ENCODE measurements around the gene IRF2.

IRF2 gene

DNA sequence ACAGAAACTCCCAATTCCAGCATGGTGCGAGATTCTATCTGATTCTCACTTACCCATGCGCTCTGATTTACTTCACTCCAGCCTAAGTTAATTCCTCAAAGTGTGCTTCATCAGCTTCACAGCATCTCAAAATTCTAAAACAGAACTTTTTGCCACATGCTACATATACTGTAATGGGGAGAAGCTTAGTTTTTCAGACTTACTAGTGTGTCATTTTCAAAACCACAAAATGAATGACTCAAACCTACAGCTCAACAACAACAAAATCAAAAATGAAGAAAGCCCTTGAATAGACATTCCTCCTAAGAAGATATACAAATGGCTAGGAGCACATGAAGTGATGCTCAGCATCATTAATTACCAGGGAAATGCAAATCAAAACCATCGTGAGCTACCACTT is 14.9 kb downstream of the IRF2 start:
- TF ChIP-seq, protein P1, sequence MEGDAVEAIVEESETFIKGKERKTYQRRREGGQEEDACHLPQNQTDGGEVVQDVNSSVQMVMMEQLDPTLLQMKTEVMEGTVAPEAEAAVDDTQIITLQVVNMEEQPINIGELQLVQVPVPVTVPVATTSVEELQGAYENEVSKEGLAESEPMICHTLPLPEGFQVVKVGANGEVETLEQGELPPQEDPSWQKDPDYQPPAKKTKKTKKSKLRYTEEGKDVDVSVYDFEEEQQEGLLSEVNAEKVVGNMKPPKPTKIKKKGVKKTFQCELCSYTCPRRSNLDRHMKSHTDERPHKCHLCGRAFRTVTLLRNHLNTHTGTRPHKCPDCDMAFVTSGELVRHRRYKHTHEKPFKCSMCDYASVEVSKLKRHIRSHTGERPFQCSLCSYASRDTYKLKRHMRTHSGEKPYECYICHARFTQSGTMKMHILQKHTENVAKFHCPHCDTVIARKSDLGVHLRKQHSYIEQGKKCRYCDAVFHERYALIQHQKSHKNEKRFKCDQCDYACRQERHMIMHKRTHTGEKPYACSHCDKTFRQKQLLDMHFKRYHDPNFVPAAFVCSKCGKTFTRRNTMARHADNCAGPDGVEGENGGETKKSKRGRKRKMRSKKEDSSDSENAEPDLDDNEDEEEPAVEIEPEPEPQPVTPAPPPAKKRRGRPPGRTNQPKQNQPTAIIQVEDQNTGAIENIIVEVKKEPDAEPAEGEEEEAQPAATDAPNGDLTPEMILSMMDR (IDR thresholded peaks at IDR 0.05; ENCODE audit: low read depth, low read length), result no peak
- no peak overlapping the region for H3K4me3 ChIP-seq (ENCODE audit: low read depth, low read length)

DNA sequence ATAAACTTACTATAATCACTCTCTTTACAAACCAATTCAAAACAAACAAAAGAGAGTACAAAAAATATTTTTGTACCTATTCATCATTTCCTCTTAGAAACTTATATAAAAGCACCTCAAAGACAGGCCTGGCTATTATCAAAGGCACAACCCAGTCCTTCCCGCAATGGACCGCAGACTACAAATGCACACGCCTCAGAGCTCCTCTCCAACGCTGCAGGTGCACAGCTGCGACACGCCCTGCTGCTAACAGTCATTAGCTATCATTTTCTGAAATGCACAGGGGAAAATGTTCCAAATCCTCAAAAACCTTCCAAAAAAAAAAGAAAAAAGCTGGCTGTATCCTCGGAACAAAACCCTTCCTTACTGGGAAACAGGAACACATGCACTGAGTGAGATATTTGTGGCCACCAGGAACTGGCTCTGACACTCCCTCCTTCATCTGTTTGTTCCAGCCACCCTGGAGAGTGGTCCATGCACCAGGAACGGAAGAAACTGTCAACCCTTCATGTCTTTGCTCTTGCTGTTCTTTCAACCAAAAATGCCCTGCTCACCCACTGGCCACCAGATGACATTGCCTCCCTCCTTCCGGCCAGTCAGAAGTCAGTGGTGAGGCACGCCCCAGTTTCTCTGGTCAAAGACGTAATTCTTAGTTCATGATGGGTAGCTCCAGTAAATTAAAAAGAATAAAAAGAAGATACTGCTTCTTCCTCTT is 16.7 kb downstream of the IRF2 start:
- no peak overlapping the region for H3K4me3 ChIP-seq (ENCODE audit: low read depth, low read length)
- TF ChIP-seq, protein P1 (IDR thresholded peaks at IDR 0.05; ENCODE audit: low read depth, low read length), result no peak

- H3K4me3 ChIP-seq (ENCODE audit: low read depth, low read length), result no peak overlapping the region
These were observed 18.0 kb downstream of the IRF2 start for GRCh38 chr4:184456337-184456736.

DNA sequence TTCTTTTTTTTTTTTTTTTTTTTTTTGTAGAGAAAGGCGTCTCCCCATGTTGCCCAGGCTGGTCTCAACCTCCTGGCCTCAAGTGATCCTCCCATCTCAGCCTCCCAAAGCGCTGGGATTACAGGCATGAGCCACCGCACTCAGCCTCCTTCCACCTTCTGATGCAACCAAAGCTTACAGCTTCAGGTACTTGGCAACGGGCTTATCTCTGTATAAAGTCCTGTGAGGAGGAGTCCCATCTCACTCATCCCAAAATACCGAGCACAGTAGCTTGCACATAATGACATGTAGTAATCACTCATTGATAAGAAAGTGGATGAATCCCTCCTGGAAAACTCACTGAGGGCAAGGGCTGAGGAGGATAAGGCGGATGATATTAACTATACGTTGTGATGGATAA is 19.1 kb downstream of the IRF2 start:
- TF ChIP-seq, protein P1 (IDR thresholded peaks at IDR 0.05; ENCODE audit: low read depth, low read length), result no peak
- H3K4me3 ChIP-seq (ENCODE audit: low read depth, low read length), result no peak overlapping the region

More at GRCh38 chr4:184456337-184456736, 18.0 kb downstream of the IRF2 start:
- TF ChIP-seq, protein P1 (IDR thresholded peaks at IDR 0.05; ENCODE audit: low read depth, low read length), result no peak

GRCh38 chr4:184453365-184454160 is 20.8 kb downstream of the IRF2 start:
- H3K4me3 ChIP-seq (ENCODE audit: low read depth, low read length), result peak overlapping the region; percentile 17; the same call in 1 of the 2 replicates

DNA sequence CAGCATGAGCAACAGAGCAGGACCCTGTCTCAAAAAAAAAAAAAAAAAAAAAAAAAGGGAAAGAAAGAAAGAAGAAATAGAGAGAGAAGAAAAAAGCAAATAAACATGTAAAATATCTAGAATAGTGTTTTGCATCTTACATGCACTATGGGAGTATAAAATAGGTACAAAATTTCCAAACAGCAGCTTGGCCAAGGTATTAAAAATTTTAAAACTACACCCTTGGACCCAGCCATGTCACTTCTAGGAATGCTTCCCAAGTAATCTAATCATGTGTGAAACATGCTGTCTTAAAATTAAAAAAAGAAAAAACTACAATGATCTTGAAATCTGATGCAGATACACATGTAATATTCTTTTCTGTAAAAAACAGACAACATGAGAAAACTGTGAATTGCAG is 21.6 kb downstream of the IRF2 start:
- TF ChIP-seq, protein P1 (IDR thresholded peaks at IDR 0.05; ENCODE audit: low read depth, low read length), result no peak

More at GRCh38 chr4:184453365-184454160, 20.8 kb downstream of the IRF2 start:
- TF ChIP-seq, protein P1 (IDR thresholded peaks at IDR 0.05; ENCODE audit: low read depth, low read length), result no peak

DNA sequence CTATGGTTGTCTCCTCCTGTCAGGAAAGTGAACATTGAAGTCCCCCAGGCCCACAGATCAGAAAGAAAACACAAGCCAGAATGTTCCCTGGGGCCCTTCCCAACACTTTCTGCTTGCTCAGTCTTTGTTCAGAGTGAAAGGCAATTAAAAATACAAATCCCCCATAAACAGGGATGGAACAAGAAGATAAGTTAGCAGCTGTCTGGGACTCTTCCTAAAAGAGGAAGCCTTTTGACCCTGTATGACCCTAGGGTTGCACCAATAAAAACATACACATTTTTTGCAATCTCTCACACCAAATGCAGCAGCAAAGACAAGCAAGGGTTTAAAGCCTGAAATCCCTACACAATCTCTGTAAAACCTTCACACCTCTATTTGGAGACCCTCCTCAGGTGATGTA is 22.6 kb downstream of the IRF2 start:
- H3K4me3 ChIP-seq (ENCODE audit: low read depth, low read length), result no peak overlapping the region
- TF ChIP-seq, protein P1 (IDR thresholded peaks at IDR 0.05; ENCODE audit: low read depth, low read length), result no peak

More for the DNA sequence above, 21.6 kb downstream of the IRF2 start:
- no peak overlapping the region for H3K4me3 ChIP-seq (ENCODE audit: low read depth, low read length)

All from WI38 (cell line).